KG1 (cell line): Measurements from ENCODE around the gene ZNF35.
A peak's percentile ranks its signal among the peaks of the same experiment; 100 is the strongest.
"Not testable (repeated sequence)": the region's sequence is repeated elsewhere in the genome, so short reads cannot be mapped to it uniquely, and the experiment has no call there.

Experiments used
- DNase-seq: peaks from one replicate; lab custom pipeline; 2025; lab: John Stamatoyannopoulos, UW

The ZNF35 gene

DNA sequence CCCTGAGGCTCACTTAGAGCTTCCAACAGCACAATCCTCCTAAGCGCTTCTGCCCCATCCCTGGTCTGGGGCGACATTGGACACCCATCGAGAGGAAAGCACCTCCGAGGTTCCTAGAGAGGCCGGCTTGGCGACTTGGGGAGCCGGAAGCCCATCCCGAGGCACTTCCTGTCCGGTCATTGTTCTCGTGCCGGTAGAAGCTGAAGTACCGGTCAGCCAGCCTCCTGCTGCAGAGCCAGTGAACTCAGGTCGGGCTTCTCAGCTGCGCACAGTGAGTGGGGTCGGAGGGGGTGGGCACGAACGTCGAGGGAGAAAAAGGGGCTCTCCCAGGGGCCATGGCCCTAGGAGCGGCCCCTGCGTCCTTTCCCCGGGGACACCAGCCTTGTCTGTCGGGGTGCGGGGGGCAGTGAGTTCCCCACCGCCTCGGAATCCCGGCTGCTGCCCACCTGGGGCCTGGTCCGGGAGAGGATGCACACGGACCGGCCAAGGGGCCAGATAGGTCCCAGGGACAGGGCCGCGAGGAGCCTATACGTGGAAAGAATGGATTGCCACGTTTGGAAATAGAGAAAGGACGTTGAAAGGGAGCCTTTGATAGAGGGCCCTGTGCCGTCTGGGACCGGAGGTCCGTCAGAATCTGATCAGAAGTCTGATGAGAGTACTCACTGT lies at the start of gene ZNF35:
Gene ZNF35 (plus strand): TSS at position 169 of the 666 bp plus-strand sequence. CDS start 2,336 bp downstream, outside the sequence.
- peak; percentile 72 for DNase-seq

DNA sequence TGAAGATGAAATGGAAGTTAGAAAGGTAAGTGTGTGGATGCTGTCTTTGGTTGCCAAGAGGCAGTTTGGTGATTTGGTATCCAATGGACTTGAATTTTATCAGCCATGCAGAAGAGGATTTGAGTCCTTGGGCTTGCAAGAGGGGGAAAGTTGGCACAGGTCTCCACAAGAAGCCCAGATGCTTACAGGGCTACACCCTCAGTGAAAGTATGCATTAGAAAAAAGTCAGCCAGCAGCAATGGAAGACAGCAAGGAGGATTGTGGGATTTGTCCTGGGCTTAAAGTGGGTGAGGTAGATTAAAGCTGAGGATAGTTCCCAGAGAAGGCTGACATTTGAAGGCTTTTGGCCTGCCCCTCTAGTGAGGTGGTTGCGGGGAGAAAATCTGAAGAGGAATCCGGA lies 46.8 kb upstream of the ZNF35 start:
- no peak for DNase-seq

DNA sequence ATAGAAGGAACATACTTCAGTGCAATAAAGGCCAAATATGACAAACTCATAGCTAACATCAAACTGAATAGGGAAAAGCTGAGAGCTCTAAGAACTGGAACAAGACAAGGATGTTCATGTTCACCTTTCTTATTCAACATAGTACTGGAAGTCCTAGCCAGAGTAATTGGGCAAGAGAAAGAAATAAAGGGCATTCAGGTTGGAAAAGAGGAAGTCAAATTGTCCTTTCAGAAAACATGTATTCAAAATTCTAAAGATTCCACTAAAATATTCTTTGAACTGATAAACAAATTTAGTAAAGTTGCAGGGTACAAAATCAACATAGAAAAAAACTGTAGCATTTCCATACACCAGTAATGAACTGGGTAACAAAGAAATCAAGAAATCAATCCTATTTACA lies 35.9 kb upstream of the ZNF35 start:
- no peak for DNase-seq

DNA sequence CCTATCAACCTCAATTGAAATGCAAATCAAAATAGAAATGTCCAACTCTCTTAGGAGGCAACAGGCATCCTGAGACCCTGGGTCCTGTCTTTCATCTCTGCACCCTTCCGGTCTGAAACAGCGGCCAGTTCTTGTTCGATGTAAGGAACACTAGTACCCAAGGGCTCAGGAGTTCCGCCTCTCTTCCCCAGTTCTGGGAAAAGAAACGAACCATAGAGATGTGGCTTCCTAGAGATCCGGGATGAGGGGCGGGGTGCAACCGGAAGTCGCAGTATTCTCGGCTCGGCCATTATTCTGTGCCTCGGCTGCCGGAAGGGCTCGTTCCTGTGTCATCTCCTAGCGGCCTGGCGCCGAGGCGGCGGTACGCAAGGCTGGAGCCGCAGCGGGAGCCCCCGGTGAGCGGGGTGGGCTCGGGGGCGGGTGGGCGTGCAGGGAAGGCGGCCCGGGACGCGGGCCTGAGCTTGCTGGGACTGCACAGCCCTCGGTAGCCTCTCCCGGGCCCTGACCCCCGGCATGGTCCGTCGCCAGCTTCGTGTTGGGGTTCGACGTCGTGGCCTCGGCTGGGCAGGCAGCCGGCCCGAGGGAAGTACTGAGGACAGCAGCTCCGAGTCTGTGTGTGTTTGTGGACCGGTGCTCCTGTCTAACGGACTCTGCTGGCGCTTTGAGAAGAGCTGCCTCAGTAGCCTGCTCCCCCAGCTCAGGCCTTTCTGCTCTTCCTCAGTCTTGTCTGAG lies 23.6 kb upstream of the ZNF35 start, which contains the start of gene ZNF197:
Gene ZNF197 (plus strand): TSS at position 288 of the 732 bp plus-strand sequence. CDS start 4,119 bp downstream, outside the sequence.
- peak; percentile 58 for DNase-seq

DNA sequence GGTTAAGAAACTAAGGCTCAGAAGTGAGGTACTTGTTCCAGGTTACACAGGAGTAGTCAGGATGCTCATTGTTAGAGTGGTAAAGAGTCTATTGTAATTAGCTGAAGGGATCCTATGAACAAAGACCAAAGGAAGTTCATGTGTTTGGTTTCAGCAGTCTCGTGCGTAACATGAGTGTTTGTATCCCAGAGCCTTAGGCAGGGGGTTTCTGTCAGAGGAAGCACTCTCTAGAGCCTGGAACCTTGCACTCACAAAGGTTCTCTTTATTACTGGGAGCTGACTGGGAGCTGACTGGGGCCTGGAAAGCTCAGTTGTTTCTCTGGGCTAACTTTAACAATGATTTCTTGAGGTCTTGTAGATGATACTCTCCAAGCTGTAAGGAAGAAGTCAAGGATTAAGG lies 19.8 kb upstream of the ZNF35 start:
- no peak for DNase-seq

DNA sequence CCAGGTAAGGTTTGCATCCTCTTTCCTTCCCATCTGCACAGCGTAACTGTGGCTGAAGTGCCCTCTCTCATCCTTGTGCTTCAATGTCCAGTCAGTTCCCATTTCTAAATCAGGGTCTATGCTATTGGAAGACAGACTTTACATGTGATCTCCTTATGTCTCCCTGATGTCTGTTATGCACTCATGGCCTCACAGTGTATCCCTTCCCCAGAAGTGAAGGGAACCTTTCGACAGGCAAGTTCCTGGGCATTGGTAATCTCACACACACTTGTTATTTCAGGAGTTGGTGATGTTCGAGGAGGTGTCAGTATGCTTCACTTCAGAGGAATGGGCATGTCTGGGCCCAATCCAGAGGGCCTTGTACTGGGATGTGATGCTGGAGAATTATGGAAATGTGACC lies 16.3 kb upstream of the ZNF35 start:
- no peak for DNase-seq

DNA sequence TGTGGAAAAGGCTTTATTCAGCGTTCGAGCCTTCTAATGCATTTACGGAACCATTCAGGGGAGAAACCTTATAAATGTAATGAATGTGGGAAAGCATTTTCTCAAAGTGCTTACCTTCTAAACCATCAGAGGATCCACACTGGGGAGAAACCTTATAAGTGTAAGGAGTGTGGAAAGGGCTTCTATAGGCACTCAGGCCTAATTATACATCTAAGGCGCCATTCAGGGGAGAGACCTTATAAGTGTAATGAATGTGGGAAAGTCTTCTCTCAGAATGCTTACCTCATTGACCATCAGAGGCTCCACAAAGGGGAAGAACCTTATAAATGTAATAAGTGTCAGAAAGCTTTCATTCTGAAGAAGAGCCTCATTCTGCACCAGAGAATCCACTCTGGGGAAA lies 6.2 kb upstream of the ZNF35 start:
- DNase-seq: no peak

DNA sequence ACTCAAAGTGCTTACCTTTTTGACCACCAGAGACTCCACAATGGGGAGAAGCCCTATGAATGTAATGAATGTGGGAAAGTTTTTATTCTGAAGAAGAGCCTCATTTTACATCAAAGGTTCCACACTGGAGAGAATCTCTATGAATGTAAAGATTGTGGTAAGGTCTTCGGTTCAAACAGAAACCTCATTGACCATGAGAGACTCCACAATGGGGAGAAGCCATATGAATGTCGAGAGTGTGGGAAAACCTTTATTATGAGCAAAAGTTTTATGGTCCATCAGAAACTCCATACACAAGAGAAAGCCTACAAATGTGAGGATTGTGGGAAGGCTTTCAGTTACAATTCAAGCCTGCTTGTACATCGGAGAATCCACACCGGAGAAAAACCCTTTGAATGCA lies 5.5 kb upstream of the ZNF35 start:
- DNase-seq: no peak

DNA sequence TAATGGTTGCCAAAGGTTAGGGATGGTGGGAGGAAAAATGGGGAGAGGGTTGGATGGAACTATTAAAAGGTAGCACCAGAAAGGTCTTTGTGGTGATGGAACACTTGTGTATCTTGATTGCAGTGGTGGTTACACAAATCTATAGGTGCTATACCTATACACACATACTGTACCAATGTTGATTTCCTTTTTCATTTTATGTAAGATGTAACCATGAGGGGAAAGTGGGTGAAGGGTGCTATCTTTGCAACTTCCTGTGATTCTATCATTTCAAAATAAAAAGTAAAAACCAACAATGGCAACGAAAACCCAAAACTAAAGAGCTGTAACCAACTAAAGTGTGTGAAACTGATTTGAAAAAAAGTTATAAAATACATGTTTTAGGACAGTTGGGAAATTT lies 761 bp upstream of the ZNF35 start:
- DNase-seq: no peak

DNA sequence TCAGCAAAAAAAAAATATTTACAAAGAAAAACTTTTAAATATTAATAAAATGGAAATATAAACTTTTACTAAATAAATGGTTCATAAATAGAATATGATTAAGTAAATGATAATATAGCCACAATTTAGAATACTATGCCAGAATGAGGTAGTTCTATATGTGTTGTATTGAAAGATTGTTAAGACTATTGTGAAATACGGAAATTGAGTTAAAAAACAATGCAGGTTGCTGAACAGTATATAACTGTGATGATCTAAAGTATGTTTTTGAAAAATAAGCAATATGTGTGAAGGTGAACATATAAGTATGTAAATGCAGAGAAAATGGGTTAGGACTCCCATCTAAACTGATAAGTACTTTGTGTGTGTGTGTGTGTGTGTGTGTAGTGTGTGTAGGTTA lies 1.2 kb downstream of the ZNF35 start:
- no peak for DNase-seq

DNA sequence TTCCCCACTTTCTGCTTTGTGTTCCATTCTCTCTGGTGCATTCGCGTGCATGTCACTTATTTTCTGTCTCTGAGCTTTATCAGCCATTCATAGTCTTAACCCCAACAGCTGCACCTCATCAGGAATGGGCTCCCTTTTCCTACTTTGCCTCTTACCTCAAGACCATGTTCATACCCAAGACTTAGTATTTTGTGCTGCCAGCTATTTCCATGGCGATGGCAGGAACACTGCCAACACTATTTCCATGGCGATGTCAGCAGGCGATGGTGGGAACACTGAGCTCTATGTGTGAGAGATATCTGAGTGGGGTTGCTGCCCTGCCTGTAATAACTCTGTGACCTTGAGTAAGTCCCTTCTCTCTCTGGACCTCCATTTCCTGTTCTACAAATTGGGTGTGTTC lies 5.5 kb downstream of the ZNF35 start:
- DNase-seq: no peak

DNA sequence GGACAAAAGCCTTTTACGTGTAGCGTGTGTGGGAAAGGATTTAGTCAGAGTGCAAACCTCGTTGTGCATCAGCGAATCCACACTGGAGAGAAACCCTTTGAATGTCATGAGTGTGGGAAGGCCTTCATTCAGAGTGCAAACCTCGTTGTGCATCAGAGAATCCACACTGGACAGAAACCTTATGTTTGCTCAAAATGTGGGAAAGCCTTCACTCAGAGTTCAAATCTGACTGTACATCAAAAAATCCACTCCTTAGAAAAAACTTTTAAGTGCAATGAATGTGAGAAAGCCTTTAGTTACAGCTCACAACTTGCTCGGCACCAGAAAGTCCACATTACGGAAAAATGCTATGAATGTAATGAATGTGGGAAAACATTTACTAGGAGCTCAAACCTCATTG lies 10.5 kb downstream of the ZNF35 start:
- DNase-seq: no peak

DNA sequence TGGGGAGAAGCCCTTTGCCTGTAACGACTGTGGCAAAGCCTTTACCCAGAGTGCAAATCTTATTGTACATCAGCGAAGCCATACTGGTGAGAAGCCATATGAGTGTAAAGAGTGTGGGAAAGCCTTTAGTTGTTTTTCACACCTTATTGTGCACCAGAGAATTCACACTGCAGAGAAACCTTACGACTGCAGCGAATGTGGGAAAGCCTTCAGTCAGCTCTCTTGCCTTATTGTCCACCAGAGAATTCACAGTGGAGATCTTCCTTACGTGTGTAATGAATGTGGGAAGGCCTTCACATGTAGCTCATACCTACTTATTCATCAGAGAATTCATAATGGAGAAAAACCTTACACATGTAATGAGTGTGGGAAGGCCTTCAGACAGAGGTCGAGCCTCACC lies 10.9 kb downstream of the ZNF35 start:
- DNase-seq: no peak

DNA sequence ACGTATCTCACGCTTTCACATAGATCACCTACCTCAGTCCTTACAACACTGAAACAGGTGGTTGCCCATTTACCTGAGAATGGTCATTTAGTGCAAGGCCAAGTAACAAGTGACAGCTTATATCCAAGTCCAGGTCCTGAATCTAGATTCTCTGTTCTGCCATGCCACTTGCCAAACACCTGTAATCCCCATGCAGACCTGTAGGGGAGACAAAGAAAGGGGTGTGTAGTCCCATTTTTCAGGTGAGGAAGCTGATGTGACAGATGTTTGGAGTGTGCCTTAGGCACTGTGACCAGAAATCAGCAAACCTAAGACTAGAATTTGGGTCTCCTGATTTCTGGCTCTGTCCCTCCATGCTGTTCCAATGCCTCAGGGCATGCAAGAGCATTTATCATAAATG lies 12.7 kb downstream of the ZNF35 start:
- DNase-seq: no peak

DNA sequence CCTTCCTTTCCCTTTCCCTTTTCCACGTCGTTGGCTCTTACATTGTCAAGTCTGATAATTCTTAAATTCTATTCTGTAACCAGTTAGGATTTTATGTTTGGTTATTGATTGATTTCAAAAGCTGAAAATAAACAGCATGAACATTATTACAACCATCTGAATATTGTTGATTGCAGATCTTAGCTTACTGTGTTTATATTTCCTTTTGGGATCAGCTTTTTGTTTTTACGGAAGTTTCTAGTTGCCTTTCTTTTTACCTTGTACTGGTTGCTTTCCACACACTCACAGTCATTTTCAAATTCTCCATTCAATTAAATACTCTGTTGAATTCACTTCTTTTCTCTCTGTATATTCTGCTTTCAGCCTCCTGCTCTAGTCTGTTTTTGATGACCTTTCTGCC lies 16.6 kb downstream of the ZNF35 start:
- no peak for DNase-seq

DNA sequence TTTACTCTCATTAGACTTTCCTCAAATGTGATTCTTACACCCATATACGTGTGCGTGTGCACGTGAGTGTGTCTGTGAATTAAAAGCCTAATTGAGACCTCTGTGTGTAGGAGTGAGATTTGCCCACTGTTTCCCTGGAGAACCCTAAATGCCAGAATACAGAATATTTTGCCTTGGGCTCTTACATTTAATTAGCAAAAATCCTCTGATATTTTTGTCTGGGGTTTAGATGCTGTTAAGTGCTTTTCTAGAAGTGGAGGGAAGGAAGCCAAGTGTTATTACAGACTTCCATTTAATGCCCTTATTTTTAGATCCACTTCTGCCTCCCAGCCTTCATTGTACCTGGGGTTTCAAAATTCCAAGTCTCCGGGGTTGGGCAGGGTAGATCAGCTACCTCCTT lies 17.8 kb downstream of the ZNF35 start:
- no peak for DNase-seq

DNA sequence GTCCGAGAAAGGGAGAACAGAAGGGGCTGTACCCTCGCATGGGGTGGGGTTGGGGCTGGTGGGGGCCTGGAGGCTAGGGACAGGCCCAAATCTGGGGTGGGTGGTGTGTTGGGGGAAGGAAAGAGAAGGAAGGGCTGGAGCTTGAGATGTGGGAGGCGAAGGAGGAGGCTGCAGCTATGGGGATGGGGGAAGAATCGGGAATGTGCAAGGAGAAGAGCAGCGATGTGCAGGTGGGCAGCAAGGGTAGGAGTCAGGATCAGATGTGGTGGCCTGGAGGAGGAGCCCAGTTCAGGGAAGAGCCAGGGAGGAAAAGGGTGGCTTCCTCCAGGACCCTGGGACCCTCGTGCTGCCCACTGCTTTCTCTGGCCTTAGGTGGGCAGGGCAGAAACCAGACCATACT lies 21.2 kb downstream of the ZNF35 start:
- DNase-seq: no peak

DNA sequence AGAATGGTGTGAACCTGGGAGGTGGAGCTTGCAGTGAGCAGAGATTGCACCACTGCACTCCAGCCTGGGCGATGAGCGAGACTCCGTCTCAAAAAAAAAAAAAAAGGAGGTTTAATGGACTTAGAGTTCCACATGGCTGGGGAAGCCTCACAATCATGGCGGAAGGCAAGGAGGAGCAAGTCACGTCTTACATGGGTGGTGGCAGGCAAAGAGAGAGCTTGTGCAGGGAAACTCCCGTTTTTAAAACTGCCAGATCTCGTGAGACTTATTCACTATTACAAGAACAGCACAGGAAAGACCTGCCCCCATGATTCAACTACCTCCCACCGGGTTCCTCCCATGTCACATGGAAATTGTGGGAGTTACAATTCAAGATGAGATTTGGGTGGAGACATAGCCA lies 24.9 kb downstream of the ZNF35 start:
- not testable (repeated sequence) for DNase-seq

DNA sequence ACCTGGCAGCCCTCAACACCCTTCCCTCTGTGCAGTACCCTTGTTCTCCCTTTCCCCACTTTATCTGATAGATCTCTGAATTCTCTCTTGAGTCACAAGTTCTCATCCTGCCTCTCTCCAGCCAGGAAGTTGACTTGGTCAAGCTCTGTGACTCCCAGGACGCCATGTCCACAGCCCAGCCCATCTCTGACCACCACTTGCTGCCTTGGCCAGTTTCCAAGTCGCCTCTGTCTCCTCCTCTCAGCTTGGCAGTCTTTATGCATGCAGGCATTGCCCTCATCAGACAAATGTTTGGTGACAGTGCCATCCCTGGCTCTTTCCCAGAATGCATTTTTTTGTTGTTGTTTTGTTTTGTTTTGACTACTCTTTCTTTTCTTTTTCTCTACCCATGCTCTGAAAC lies 25.7 kb downstream of the ZNF35 start:
- no peak for DNase-seq

DNA sequence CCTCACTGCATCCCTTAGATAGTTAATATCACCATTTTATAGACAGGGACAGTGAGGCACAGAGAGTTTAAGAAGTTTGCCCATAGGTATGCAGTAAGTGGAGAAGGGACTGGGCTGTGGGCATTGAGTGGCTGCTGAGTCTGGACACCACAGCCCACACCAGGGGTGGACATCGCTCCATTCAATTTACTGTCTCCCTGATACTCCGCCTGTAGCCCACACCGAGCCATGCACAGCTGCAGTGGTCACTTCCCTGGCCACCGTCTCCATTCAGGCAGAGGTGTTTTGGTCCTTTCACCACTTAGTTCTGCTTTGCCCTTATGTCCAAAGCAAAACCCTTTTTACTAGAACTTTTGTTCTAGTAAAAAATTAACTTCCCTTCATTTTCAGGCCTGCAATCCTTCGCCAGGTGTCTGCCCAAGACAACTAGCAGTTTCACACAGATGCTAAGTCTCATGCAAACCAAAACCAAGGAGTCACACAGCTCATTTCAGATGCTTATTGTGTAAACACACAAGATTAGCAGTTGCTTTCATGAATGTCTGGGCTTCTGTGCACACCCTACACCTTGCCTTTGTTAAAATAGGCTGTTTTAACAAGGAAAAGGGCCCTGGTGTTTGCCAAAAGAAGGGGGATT lies 30.1 kb downstream of the ZNF35 start:
- DNase-seq: no peak

DNA sequence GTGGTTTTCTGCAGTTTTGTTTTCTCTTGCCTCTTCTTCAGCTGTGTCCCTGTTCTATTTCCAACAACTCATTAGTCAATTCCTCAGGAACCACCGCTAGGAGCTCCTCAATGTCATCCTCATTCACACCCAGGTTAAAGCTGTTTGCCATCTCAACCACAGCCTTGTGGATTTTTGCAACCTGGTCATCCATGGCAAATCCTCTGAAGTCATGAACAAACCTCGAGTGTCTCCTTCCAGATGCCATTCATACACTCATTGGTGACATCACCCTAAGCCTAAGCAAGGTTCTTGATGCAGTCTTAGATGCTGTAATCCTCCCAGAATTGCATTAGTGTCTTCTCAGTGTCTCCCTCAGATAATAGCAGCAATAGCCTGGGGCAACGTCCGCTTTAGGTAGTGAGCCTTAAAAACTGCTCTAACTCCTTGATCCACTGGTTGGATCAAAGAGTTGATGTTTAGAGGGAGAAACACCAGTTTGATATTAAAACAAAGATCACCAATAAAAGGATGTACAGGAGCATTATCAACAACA lies 32.5 kb downstream of the ZNF35 start:
- no peak for DNase-seq

DNA sequence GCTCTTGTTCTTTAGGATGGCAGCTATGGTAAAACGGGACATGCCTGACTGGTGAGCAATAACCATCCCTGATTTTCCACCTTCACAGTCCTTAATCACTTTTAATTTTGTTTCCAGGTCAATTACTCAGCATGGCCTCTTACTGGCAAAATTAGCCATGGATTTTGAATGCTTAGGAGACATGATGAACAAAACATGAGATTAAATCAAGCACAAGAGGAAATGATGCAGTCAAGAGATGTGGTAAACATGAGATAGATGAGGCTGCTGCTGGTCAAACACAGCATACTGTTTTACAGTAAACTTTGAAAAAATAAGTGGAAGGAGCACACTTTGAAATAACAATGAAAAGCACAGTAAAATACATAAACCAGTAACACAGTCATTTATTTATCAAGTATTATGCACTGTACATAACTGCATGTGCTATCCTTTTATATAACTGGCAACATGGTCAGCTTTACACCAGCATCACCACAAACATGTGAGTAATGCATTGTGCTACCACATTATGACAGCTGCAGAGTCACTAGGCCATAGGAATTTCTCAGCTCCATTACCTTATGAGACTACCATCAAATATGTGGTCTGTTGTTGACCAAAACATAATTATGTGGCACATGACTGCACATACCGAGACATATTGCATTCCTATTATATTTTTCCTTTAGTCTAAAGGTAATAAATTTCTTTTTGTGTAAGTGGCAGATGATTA lies 33.8 kb downstream of the ZNF35 start:
- no peak for DNase-seq
